ENCODE data around the gene WNT8B. TPM values are rescaled to one million over a fixed set of nuclear protein-coding genes. Genes with fewer than 3 reads are reported as not detected.

Gene WNT8B
- total and polyA plus RNA-seq, 3 experiments from 2014 or later, result not detected

DNA sequence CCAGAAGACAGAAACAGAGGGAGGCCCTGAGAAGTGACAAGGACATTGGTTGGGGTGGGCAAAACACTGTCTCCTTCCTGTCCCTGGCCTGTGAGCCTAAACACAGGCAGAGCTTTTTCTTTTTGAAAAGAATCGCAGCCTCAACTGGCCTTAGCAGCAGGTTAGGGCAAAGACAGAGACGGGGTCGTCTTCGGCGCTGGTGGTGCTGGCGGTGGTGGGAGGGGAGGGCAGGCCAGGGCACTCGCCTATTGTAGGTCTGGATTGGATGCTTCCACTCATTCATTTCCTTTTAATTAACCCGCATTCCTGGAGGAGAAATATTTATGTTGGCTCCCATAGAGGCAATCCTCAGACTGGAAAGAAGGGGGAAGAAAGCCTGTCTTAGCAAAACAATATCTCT is 22.6 kb downstream of the WNT8B start:
- no peak for DNase-seq
- H3K36me3 Mint-ChIP-seq, result peaks cover 9 to 45% (median 13%) of the 10 kb centered on the region in 3 donors
- peaks cover 11 to 15% (median 12%) of the 10 kb centered on the region in 3 donors for H3K4me1 Mint-ChIP-seq
- ChIA-PET POLR2A (no interaction called here), CTCF (interaction anchor here (4.5 kb wide), 1 partner anchor 24 kb away, joined by 15 read pairs; no protein-coding TSS in a partner anchor)
- Histone ChIP-seq H3K27me3 (ENCODE audit: insufficient read depth, low read length, poor library complexity, severe bottlenecking) (peaks cover 5% of the 10 kb centered on the region), H3K36me3 (ENCODE audit: insufficient read depth, low read length) (peaks cover 13% of the 10 kb centered on the region), H3K4me1 (ENCODE audit: insufficient read depth, low read length) (no peaks in the 10 kb centered on the region), H3K4me3 (ENCODE audit: low read length) (no peak overlapping the region), H3K27ac (ENCODE audit: low read depth, low read length) (no peak overlapping the region), H3K9me3 (ENCODE audit: low read length) (no peaks in the 10 kb centered on the region)
- H3K9me3 Mint-ChIP-seq, result no peaks in the 10 kb centered on the region
- peaks cover 5 to 8% of the 10 kb centered on the region in 2 donors for H3K27me3 Mint-ChIP-seq
- H3K27ac Mint-ChIP-seq, result no peak overlapping the region
- no peak overlapping the region for H3K4me3 Mint-ChIP-seq

- CTCF ChIA-PET, result interaction anchor here (4.5 kb wide), 1 partner anchor 23 kb away, joined by 15 read pairs; no protein-coding TSS in a partner anchor
- peaks cover 2 to 4% of the 10 kb centered on the region in 2 donors for H3K27me3 Mint-ChIP-seq
- no peak for DNase-seq
- POLR2A ChIA-PET, result no interaction called here
- peaks cover 11 to 15% (median 12%) of the 10 kb centered on the region in 3 donors for H3K4me1 Mint-ChIP-seq
- peak overlapping the region in 2 of 8 donors; percentile 2 to 30 for H3K27ac Mint-ChIP-seq
- no peak overlapping the region for H3K27ac ChIP-seq (ENCODE audit: low read depth, low read length)
- no peak overlapping the region for H3K4me3 Mint-ChIP-seq
- H3K4me1 ChIP-seq (ENCODE audit: insufficient read depth, low read length), result no peaks in the 10 kb centered on the region
- no peaks in the 10 kb centered on the region for H3K27me3 ChIP-seq (ENCODE audit: insufficient read depth, low read length, poor library complexity, severe bottlenecking)
- H3K36me3 Mint-ChIP-seq, result peaks cover 12 to 51% (median 13%) of the 10 kb centered on the region in 3 donors
- H3K9me3 ChIP-seq (ENCODE audit: low read length), result no peaks in the 10 kb centered on the region
- H3K9me3 Mint-ChIP-seq, result no peaks in the 10 kb centered on the region
- H3K36me3 ChIP-seq (ENCODE audit: insufficient read depth, low read length), result peaks cover 16% of the 10 kb centered on the region
- no peak overlapping the region for H3K4me3 ChIP-seq (ENCODE audit: low read length)
Measured at GRCh38 chr10:100485801-100486495, 23.1 kb downstream of the WNT8B start.

- Mint-ChIP-seq H3K4me1 (peaks cover 7 to 8% (median 7%) of the 10 kb centered on the region in 3 donors), H3K9me3 (no peaks in the 10 kb centered on the region), H3K36me3 (peaks cover 12 to 62% (median 19%) of the 10 kb centered on the region in 3 donors), H3K4me3 (no peak overlapping the region), H3K27ac (no peak overlapping the region), H3K27me3 (no peaks in the 10 kb centered on the region)
- Histone ChIP-seq H3K27ac (ENCODE audit: low read depth, low read length) (no peak overlapping the region), H3K9me3 (ENCODE audit: low read length) (no peaks in the 10 kb centered on the region), H3K36me3 (ENCODE audit: insufficient read depth, low read length) (peaks cover 19% of the 10 kb centered on the region), H3K4me1 (ENCODE audit: insufficient read depth, low read length) (no peaks in the 10 kb centered on the region), H3K27me3 (ENCODE audit: insufficient read depth, low read length, poor library complexity, severe bottlenecking) (no peaks in the 10 kb centered on the region), H3K4me3 (ENCODE audit: low read length) (no peak overlapping the region)
- CTCF ChIA-PET, result interaction anchor here (4.5 kb wide), 1 partner anchor 22 kb away, joined by 15 read pairs; no protein-coding TSS in a partner anchor
- POLR2A ChIA-PET, result no interaction called here
- DNase-seq, result no peak
Measured at GRCh38 chr10:100487529-100487928, 24.7 kb downstream of the WNT8B start.

GRCh38 chr10:100489396-100489795 is 26.6 kb downstream of the WNT8B start:
- Histone ChIP-seq H3K36me3 (ENCODE audit: insufficient read depth, low read length) (peaks cover 24% of the 10 kb centered on the region), H3K4me1 (ENCODE audit: insufficient read depth, low read length) (no peaks in the 10 kb centered on the region), H3K4me3 (ENCODE audit: low read length) (no peak overlapping the region), H3K27me3 (ENCODE audit: insufficient read depth, low read length, poor library complexity, severe bottlenecking) (no peaks in the 10 kb centered on the region), H3K9me3 (ENCODE audit: low read length) (no peaks in the 10 kb centered on the region), H3K27ac (ENCODE audit: low read depth, low read length) (no peak overlapping the region)
- CTCF ChIA-PET, result no interaction called here
- Mint-ChIP-seq H3K36me3 (peaks cover 19 to 78% (median 19%) of the 10 kb centered on the region in 3 donors), H3K4me1 (no peaks in the 10 kb centered on the region), H3K4me3 (no peak overlapping the region), H3K9me3 (no peaks in the 10 kb centered on the region), H3K27me3 (no peaks in the 10 kb centered on the region), H3K27ac (peak overlapping the region in 1 of 8 donors; percentile 75)
- DNase-seq, result no peak
- POLR2A ChIA-PET, result no interaction called here

DNA sequence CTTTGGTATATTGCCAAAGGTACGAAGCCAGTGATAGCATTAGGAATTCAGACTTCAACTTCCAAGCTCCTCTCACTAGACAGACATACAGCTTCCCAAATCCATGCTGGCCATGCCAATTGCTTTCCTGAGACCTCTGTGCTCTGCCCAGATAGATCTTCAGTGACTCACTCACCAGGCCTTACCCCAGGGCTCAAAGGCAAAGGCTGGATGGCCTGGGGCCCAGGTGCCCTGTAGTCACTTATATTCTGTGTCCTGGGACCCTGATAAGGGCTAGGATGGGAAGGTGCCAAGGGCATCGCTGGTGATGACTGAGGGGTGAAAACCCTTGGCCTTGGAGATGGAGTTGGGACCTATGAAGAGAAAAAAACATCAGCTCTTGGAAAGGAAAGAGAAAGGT is 27.7 kb downstream of the WNT8B start:
- Mint-ChIP-seq H3K27ac (peak overlapping the region in 1 of 8 donors; percentile 79), H3K9me3 (no peaks in the 10 kb centered on the region), H3K27me3 (no peaks in the 10 kb centered on the region), H3K4me3 (no peak overlapping the region), H3K4me1 (no peaks in the 10 kb centered on the region), H3K36me3 (peaks cover 14 to 82% (median 20%) of the 10 kb centered on the region in 3 donors)
- H3K4me3 ChIP-seq (ENCODE audit: low read length), result no peak overlapping the region
- CTCF ChIA-PET, result no interaction called here
- no peaks in the 10 kb centered on the region for H3K27me3 ChIP-seq (ENCODE audit: insufficient read depth, low read length, poor library complexity, severe bottlenecking)
- POLR2A ChIA-PET, result no interaction called here
- H3K9me3 ChIP-seq (ENCODE audit: low read length), result no peaks in the 10 kb centered on the region
- no peak for DNase-seq
- H3K27ac ChIP-seq (ENCODE audit: low read depth, low read length), result no peak overlapping the region
- peaks cover 27% of the 10 kb centered on the region for H3K36me3 ChIP-seq (ENCODE audit: insufficient read depth, low read length)
- H3K4me1 ChIP-seq (ENCODE audit: insufficient read depth, low read length), result no peaks in the 10 kb centered on the region

GRCh38 chr10:100496567-100496966 is 33.8 kb downstream of the WNT8B start:
- ChIA-PET POLR2A (no interaction called here), CTCF (interaction anchor here (2.5 to 5.8 kb wide), 2 partner anchors 12 to 13 kb away, joined by 12 to 42 read pairs; no protein-coding TSS in a partner anchor)
- Mint-ChIP-seq H3K4me3 (no peak overlapping the region), H3K9me3 (no peaks in the 10 kb centered on the region), H3K27me3 (no peaks in the 10 kb centered on the region), H3K4me1 (peaks cover 0 to 1% (median 0%) of the 10 kb centered on the region in 3 donors), H3K27ac (peak overlapping the region in 2 of 8 donors; percentile 36 to 61), H3K36me3 (peaks cover 14 to 88% (median 37%) of the 10 kb centered on the region in 3 donors)
- Histone ChIP-seq H3K9me3 (ENCODE audit: low read length) (no peaks in the 10 kb centered on the region), H3K27me3 (ENCODE audit: insufficient read depth, low read length, poor library complexity, severe bottlenecking) (no peaks in the 10 kb centered on the region), H3K4me3 (ENCODE audit: low read length) (no peak overlapping the region), H3K36me3 (ENCODE audit: insufficient read depth, low read length) (peaks cover 39% of the 10 kb centered on the region), H3K27ac (ENCODE audit: low read depth, low read length) (no peak overlapping the region), H3K4me1 (ENCODE audit: insufficient read depth, low read length) (no peaks in the 10 kb centered on the region)
- DNase-seq, result no peak

DNA sequence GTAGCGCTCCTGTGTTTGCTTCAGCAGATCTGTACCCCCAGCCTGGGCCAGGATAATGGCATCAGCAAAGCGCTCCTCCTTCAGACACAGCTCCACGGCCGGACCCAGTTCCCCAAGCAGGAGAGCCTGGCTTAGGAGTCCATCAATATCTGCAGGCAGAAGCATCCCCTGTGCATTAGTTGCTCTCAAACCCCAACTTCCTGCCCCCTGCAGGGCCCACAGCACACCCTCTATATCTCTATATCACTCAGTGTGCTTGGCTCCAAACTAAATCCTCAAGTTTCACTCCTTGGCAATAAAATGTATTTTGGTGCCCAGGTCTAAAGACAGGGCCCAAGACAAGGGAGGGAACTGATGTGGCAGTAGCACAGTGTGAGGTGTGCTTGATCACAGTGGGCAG is 35.2 kb downstream of the WNT8B start:
- DNase-seq, result no peak
- H3K4me1 ChIP-seq (ENCODE audit: insufficient read depth, low read length), result no peaks in the 10 kb centered on the region
- no peaks in the 10 kb centered on the region for H3K9me3 ChIP-seq (ENCODE audit: low read length)
- no peaks in the 10 kb centered on the region for H3K27me3 ChIP-seq (ENCODE audit: insufficient read depth, low read length, poor library complexity, severe bottlenecking)
- no peak overlapping the region for H3K4me3 ChIP-seq (ENCODE audit: low read length)
- CTCF ChIA-PET, result interaction anchor here (3.0 to 3.5 kb wide), 2 partner anchors 12 to 15 kb away, joined by 16 to 17 read pairs; no protein-coding TSS in a partner anchor
- Mint-ChIP-seq H3K27me3 (no peaks in the 10 kb centered on the region), H3K4me1 (peaks cover 0 to 7% (median 3%) of the 10 kb centered on the region in 3 donors), H3K36me3 (peaks cover 18 to 92% (median 40%) of the 10 kb centered on the region in 3 donors), H3K4me3 (no peak overlapping the region), H3K9me3 (no peaks in the 10 kb centered on the region), H3K27ac (peak overlapping the region in 2 of 8 donors; percentile 52 to 58)
- POLR2A ChIA-PET, result no interaction called here
- H3K27ac ChIP-seq (ENCODE audit: low read depth, low read length), result no peak overlapping the region
- peaks cover 44% of the 10 kb centered on the region for H3K36me3 ChIP-seq (ENCODE audit: insufficient read depth, low read length)

GRCh38 chr10:100501423-100501822 is 38.6 kb downstream of the WNT8B start:
- Mint-ChIP-seq H3K9me3 (no peaks in the 10 kb centered on the region), H3K27ac (peak overlapping the region in 2 of 8 donors; percentile 41 to 91), H3K27me3 (no peaks in the 10 kb centered on the region), H3K4me1 (peaks cover under 1 to 13% (median 11%) of the 10 kb centered on the region in 3 donors), H3K36me3 (peaks cover 26 to 91% (median 36%) of the 10 kb centered on the region in 3 donors), H3K4me3 (no peak overlapping the region)
- Histone ChIP-seq H3K27me3 (ENCODE audit: insufficient read depth, low read length, poor library complexity, severe bottlenecking) (no peaks in the 10 kb centered on the region), H3K27ac (ENCODE audit: low read depth, low read length) (no peak overlapping the region), H3K4me1 (ENCODE audit: insufficient read depth, low read length) (no peaks in the 10 kb centered on the region), H3K9me3 (ENCODE audit: low read length) (no peaks in the 10 kb centered on the region), H3K4me3 (ENCODE audit: low read length) (no peak overlapping the region), H3K36me3 (ENCODE audit: insufficient read depth, low read length) (peaks cover 51% of the 10 kb centered on the region)
- CTCF ChIA-PET, result interaction anchor here (3.5 kb wide), 1 partner anchor 8 kb away, joined by 17 read pairs; no protein-coding TSS in a partner anchor
- DNase-seq, result no peak
- POLR2A ChIA-PET, result no interaction called here

Data from CD8-positive, alpha-beta memory T cell (primary cell).